MM.1S (cell line): Measurements from ENCODE around the gene RNF6.

Experiments
- DNase-seq: peaks from one replicate; pipeline ENCODE4 v3.0.0-alpha.2; 2015
- H2AFZ ChIP-seq: fragments of 300-600 bp; sonication (generic); 2 replicates; pipeline ENCODE4 v1.6.0; 2016; ENCODE audit warnings: antibody characterized with exemption, low read length
- H3F3A ChIP-seq: fragments of 300-600 bp; sonication (generic); 2 replicates; pipeline ENCODE4 v1.6.1; 2016; ENCODE audit warnings: mild to moderate bottlenecking, antibody characterized with exemption, low read length, moderate library complexity, mixed read lengths; ENCODE audit not compliant: insufficient read depth
- H3K27ac ChIP-seq: fragments of 300-600 bp; sonication (generic); 2 replicates; pipeline ENCODE4 v1.5.1; 2016; ENCODE audit warnings: mild to moderate bottlenecking, low read length
- H3K27me3 ChIP-seq: fragments of 300-600 bp; sonication (generic); replicated peaks from 2 replicates; pipeline ENCODE4 v1.6.0; 2016; ENCODE audit warnings: low read length; ENCODE audit not compliant: insufficient read depth
- H3K36me3 ChIP-seq: fragments of 300-600 bp; sonication (generic); replicated peaks from 2 replicates; pipeline ENCODE4 v1.6.1; 2016; ENCODE audit warnings: mild to moderate bottlenecking, low read length, mixed read lengths; ENCODE audit not compliant: insufficient read depth
- H3K4me1 ChIP-seq: fragments of 300-600 bp; sonication (generic); 2 replicates; pipeline ENCODE4 v1.6.1; 2016; ENCODE audit warnings: low read length, mixed read lengths
- H3K4me2 ChIP-seq: fragments of 300-600 bp; sonication (generic); 2 replicates; pipeline ENCODE4 v1.6.0; 2016; ENCODE audit warnings: low read depth, low read length
- H3K4me3 ChIP-seq: fragments of 300-600 bp; sonication (generic); 2 replicates; pipeline ENCODE4 v1.5.1; 2016; ENCODE audit warnings: low read length, mixed read lengths
- H3K79me2 ChIP-seq: fragments of 300-600 bp; sonication (generic); 2 replicates; pipeline ENCODE4 v1.6.1; 2016; ENCODE audit warnings: mixed run types, low read length, mixed read lengths
- H3K9ac ChIP-seq: fragments of 300-600 bp; sonication (generic); 2 replicates; pipeline ENCODE4 v1.6.1; 2016; ENCODE audit warnings: low read length, mixed read lengths
- H3K9me2 ChIP-seq: fragments of 300-600 bp; sonication (generic); replicated peaks from 2 replicates; pipeline ENCODE4 v1.6.1; 2016; ENCODE audit warnings: mild to moderate bottlenecking, low read length, mixed read lengths; ENCODE audit not compliant: insufficient read depth
- H3K9me3 ChIP-seq: fragments of 300-600 bp; sonication (generic); replicated peaks from 2 replicates; pipeline ENCODE4 v1.6.1; 2016; ENCODE audit warnings: mild to moderate bottlenecking, low read length, mixed read lengths; ENCODE audit not compliant: insufficient read depth
- H4K20me1 ChIP-seq: fragments of 300-600 bp; sonication (generic); 2 replicates; pipeline ENCODE4 v1.6.1; 2016; ENCODE audit warnings: mild to moderate bottlenecking, low read length, moderate library complexity, mixed read lengths; ENCODE audit not compliant: insufficient read depth
- EZH2 ChIP-seq: fragments of 300-600 bp; sonication (generic); optimal IDR thresholded peaks from 2 replicates; pipeline ENCODE3; 2017; ENCODE audit warnings: low read depth, mild to moderate bottlenecking, antibody characterized with exemption, low read length, mixed read lengths
- EZH2phosphoT487 ChIP-seq: fragments of 300-600 bp; sonication (generic); IDR thresholded peaks from 2 replicates; pipeline ENCODE4 v1.6.1; 2018; ENCODE audit warnings: antibody characterized with exemption, low read length
- TF ChIP-seq, protein P1 (sequence below): fragments of 300-600 bp; sonication (generic); IDR thresholded peaks from 2 replicates; pipeline ENCODE4 v1.5.1; 2016; ENCODE audit warnings: antibody characterized with exemption, low read length, mixed read lengths

The RNF6 gene

GRCh38 chr13:26247608-26248007 lies 25.5 kb upstream of the RNF6 start:
- Histone ChIP-seq H3K4me3 (no peak overlapping the region), H3F3A (no peaks in the 10 kb centered on the region), H3K4me1 (no peaks in the 10 kb centered on the region), H4K20me1 (no peaks in the 10 kb centered on the region), H3K27ac (no peak overlapping the region), H3K4me2 (no peak overlapping the region), H2AFZ (no peak overlapping the region), H3K27me3 (no peaks in the 10 kb centered on the region), H3K9ac (no peak overlapping the region), H3K9me2 (no peaks in the 10 kb centered on the region), H3K79me2 (no peaks in the 10 kb centered on the region), H3K9me3 (no peaks in the 10 kb centered on the region), H3K36me3 (no peaks in the 10 kb centered on the region)
- TF ChIP-seq EZH2phosphoT487, result no peak
- TF ChIP-seq, protein P1, sequence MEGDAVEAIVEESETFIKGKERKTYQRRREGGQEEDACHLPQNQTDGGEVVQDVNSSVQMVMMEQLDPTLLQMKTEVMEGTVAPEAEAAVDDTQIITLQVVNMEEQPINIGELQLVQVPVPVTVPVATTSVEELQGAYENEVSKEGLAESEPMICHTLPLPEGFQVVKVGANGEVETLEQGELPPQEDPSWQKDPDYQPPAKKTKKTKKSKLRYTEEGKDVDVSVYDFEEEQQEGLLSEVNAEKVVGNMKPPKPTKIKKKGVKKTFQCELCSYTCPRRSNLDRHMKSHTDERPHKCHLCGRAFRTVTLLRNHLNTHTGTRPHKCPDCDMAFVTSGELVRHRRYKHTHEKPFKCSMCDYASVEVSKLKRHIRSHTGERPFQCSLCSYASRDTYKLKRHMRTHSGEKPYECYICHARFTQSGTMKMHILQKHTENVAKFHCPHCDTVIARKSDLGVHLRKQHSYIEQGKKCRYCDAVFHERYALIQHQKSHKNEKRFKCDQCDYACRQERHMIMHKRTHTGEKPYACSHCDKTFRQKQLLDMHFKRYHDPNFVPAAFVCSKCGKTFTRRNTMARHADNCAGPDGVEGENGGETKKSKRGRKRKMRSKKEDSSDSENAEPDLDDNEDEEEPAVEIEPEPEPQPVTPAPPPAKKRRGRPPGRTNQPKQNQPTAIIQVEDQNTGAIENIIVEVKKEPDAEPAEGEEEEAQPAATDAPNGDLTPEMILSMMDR, result no peak
- TF ChIP-seq EZH2, result no peak
- no peak for DNase-seq

DNA sequence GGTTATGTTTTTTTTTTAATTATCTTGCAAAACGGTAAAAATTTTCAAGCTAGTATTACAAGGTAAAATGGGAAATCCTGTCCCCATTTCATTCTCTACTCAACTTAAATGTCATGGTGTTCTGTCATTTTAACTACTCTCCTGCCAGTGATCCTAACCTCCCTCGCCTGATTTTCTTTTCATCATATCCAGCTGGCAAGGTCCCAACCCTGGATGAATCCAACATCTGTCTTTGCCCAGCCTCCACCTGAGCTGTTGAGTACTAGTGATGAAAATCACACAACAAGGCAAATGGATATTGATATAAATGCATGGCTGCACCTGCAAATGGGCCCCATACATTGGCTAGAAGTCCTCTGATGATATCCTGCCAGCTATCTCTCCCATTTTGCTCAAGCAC lies 24.9 kb upstream of the RNF6 start:
- Histone ChIP-seq H3K9ac (no peak overlapping the region), H3K4me2 (no peak overlapping the region), H3K27me3 (no peaks in the 10 kb centered on the region), H3F3A (no peaks in the 10 kb centered on the region), H3K4me1 (no peaks in the 10 kb centered on the region), H3K79me2 (no peaks in the 10 kb centered on the region), H3K36me3 (no peaks in the 10 kb centered on the region), H3K4me3 (no peak overlapping the region), H3K9me2 (no peaks in the 10 kb centered on the region), H3K9me3 (no peaks in the 10 kb centered on the region), H3K27ac (no peak overlapping the region), H2AFZ (no peak overlapping the region), H4K20me1 (no peaks in the 10 kb centered on the region)
- no peak for TF ChIP-seq EZH2
- TF ChIP-seq, protein P1, result no peak
- no peak for TF ChIP-seq EZH2phosphoT487
- no peak for DNase-seq

DNA sequence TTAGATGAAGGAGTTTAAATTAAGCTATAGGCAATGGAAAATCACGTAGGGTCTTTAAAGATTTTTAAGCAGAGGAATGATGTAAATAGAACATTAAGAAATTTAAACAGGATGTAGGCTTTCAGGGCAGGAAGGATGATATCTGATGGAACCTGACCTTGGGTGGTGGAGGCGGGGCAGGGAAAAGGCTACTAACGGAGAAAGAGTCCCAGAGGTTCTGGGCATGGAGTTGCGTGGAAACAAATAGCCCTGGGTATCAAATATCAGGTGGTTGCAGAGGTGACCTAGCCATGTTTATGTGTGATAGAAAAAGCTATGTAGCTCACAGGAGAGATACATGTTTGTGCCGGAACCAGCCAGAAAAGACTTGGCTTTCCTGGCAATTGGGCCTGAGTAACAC lies 24.0 kb upstream of the RNF6 start:
- H3K27ac ChIP-seq, result no peak overlapping the region
- H3K4me2 ChIP-seq, result no peak overlapping the region
- H3K9ac ChIP-seq, result no peak overlapping the region
- no peaks in the 10 kb centered on the region for H3K4me1 ChIP-seq
- no peaks in the 10 kb centered on the region for H4K20me1 ChIP-seq
- H3F3A ChIP-seq, result no peaks in the 10 kb centered on the region
- no peaks in the 10 kb centered on the region for H3K9me3 ChIP-seq
- no peak overlapping the region for H3K4me3 ChIP-seq
- H2AFZ ChIP-seq, result no peak overlapping the region
- TF ChIP-seq, protein P1, result no peak
- TF ChIP-seq EZH2 (no peak), EZH2phosphoT487 (no peak)
- H3K9me2 ChIP-seq, result no peaks in the 10 kb centered on the region
- no peaks in the 10 kb centered on the region for H3K36me3 ChIP-seq
- DNase-seq, result no peak
- no peaks in the 10 kb centered on the region for H3K27me3 ChIP-seq
- H3K79me2 ChIP-seq, result no peaks in the 10 kb centered on the region
